ENCODE measurements around the gene ZFAND3. TPM values are rescaled to one million over a fixed set of nuclear protein-coding genes. Genes with fewer than 3 reads are reported as not detected.

ZFAND3 gene
- total and polyA plus RNA-seq, 2 of the 4 experiments (the other 2 are of a cell fraction) = 10.9 to 26.7 TPM

GRCh38 chr6:38180586-38180985 is 361.1 kb downstream of the ZFAND3 start:
- H3K23ac ChIP-seq (ENCODE audit: low read depth, low read length) = no peak overlapping the region
- H3K4ac ChIP-seq (ENCODE audit: low read depth, low read length) = no peak overlapping the region
- WGBS, 2 experiments (ENCODE audit: extremely low coverage in 2 of 2, insufficient read length in 1 of 2) = no CpG with 5 or more reads among the region's 12 CpGs
- POLR2A ChIA-PET (ENCODE audit: unreplicated experiment) = no interaction called here
- CTCF ChIA-PET = no interaction called here
- no TSS peak for BruUV-seq (replicated peaks)
- H3K27ac ChIP-seq (ENCODE audit: insufficient read depth, low read length) = no peak overlapping the region
- no peak overlapping the region for H3K9ac ChIP-seq (ENCODE audit: low read depth, low read length)
- H3K9me1 ChIP-seq (ENCODE audit: insufficient read depth, low read length) = no peaks in the 10 kb centered on the region; the same call in none of the 2 replicates
- no peak overlapping the region for H3K4me3 ChIP-seq (ENCODE audit: insufficient read depth, low read depth, low read length)
- H2BK5ac ChIP-seq (ENCODE audit: low read depth, low read length, poor library complexity, severe bottlenecking) = no peak overlapping the region
- no peak overlapping the region for H4K5ac ChIP-seq (ENCODE audit: low read depth, low read length)
- H2AK5ac ChIP-seq (ENCODE audit: low read depth, low read length) = no peak overlapping the region
- H3K18ac ChIP-seq (ENCODE audit: low read depth, low read length) = no peak overlapping the region
- H4K8ac ChIP-seq (ENCODE audit: low read depth in 2 of 2, low read length in 2 of 2) = no peak overlapping the region
- H2BK120ac ChIP-seq (ENCODE audit: low read depth, low read length) = no peak overlapping the region
- H2AK9ac ChIP-seq (replicated peaks; ENCODE audit: low read depth, low read length, poor library complexity) = no peak overlapping the region
- H3K79me1 ChIP-seq (ENCODE audit: low read depth in 1 of 2, low read length in 2 of 2) = no peaks in the 10 kb centered on the region; a peak in 2 of 4 replicates
- intact Hi-C loops (cut with micrococcal nuclease) (no loop called here), dilution Hi-C loops (cut with HindIII; ENCODE audit: low sequenced_read_pairs, unreplicated experiment) (no loop called here), in situ Hi-C loops (cut with MboI; ENCODE audit: low sequenced_read_pairs) (no loop called here)
- no peak overlapping the region for H2BK15ac ChIP-seq (ENCODE audit: low read depth, low read length)
- no peak overlapping the region for H4K91ac ChIP-seq (ENCODE audit: insufficient read depth, low read depth, low read length)
- H3K27me3 ChIP-seq (ENCODE audit: control insufficient read depth, insufficient read depth, low read length) = no peaks in the 10 kb centered on the region
- peaks cover 2% of the 10 kb centered on the region; the same call in 1 of the 2 replicates for H3K36me3 ChIP-seq (ENCODE audit: control insufficient read depth, insufficient read depth, low read length)
- no peak for ATAC-seq (ENCODE audit: low read depth)
- no peak for DNase-seq
- H2BK20ac ChIP-seq (ENCODE audit: low read depth, low read length) = no peak overlapping the region
- no peaks in the 10 kb centered on the region for H3K4me1 ChIP-seq (ENCODE audit: control insufficient read depth, insufficient read depth, low read length)
- no peak overlapping the region for H3K56ac ChIP-seq (ENCODE audit: extremely low read depth, insufficient read depth, low read length)
- no peak overlapping the region for H3K4me2 ChIP-seq (ENCODE audit: low read depth, low read length)
- no peaks in the 10 kb centered on the region for H3K9me3 ChIP-seq (ENCODE audit: control insufficient read depth, insufficient read depth, low read length)
- H2AFZ ChIP-seq (replicated peaks; ENCODE audit: low read length, poor library complexity) = no peak overlapping the region
- TF ChIP-seq RCOR1 (IDR thresholded peaks at IDR 0.05; ENCODE audit: insufficient replicate concordance, low read length) (no peak), MXI1 (IDR thresholded peaks at IDR 0.05; ENCODE audit: borderline replicate concordance, low read depth, low read length) (no peak), NFE2L2 (IDR thresholded peaks at IDR 0.05; ENCODE audit: low read depth, low read length) (no peak), USF2 (IDR thresholded peaks at IDR 0.05; ENCODE audit: low read depth, low read length) (no peak), MAZ (IDR thresholded peaks at IDR 0.05; ENCODE audit: borderline replicate concordance, low read depth, low read length) (no peak), BHLHE40 (IDR thresholded peaks at IDR 0.05; ENCODE audit: low read depth, low read length) (no peak), FOS (IDR thresholded peaks at IDR 0.05; ENCODE audit: low read depth, low read length) (no peak), MAFK (IDR thresholded peaks at IDR 0.05; ENCODE audit: low read depth, low read length) (no peak), SMC3 (IDR thresholded peaks at IDR 0.05; ENCODE audit: low read depth, low read length) (no peak), POLR2A (IDR thresholded peaks at IDR 0.05; ENCODE audit: low read depth, low read length) (no peak)
- no peaks in the 10 kb centered on the region; the same call in 1 of the 2 replicates for H4K20me1 ChIP-seq (ENCODE audit: insufficient read depth, low read length)
- no peak overlapping the region for H3K14ac ChIP-seq (replicated peaks; ENCODE audit: low read depth, low read length)

All from IMR-90 (cell line).